Measurements from ENCODE around the gene SRSF10. TPM values are rescaled to one million over a fixed set of nuclear protein-coding genes. Genes with fewer than 3 reads are reported as not detected.

Gene SRSF10
- total RNA-seq, 1 donor from 2014 or later = 92.4 TPM

DNA sequence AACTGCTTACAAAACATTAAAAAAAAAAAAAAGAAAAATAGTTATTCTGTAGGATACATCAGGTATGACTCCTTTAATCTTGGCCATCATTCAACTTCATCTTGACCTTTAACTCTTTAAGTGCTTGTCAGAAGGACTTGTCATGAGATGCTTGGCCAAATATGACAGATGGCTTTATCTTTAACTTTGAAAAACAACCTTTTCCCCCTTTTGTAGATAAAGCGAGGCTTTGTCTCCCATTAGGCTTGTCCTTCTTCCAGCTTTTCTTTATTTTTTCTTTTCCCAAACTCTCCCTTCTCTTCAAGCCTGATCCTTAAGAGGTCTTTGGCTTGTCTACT lies 2.3 kb downstream of the SRSF10 start:
- Mint-ChIP-seq H3K27ac (ENCODE audit: unreplicated experiment) (peak overlapping the region; percentile 16), H3K27me3 (ENCODE audit: low read depth, unreplicated experiment) (no peaks in the 10 kb centered on the region), H3K4me3 (ENCODE audit: unreplicated experiment) (peak overlapping the region; percentile 93), H3K36me3 (ENCODE audit: low read depth, unreplicated experiment) (peaks cover 2% of the 10 kb centered on the region), H3K4me1 (ENCODE audit: low read depth, unreplicated experiment) (peaks cover 26% of the 10 kb centered on the region), H3K9me3 (ENCODE audit: unreplicated experiment) (no peaks in the 10 kb centered on the region)
- Histone ChIP-seq H3K27me3 (ENCODE audit: insufficient read depth, low read length) (no peaks in the 10 kb centered on the region), H3K4me2 (ENCODE audit: low read length) (peak overlapping the region; percentile 94), H3K79me2 (ENCODE audit: insufficient read depth, low read length) (peaks cover 75% of the 10 kb centered on the region), H3K4me1 (ENCODE audit: insufficient read depth, low read length) (peaks cover 27% of the 10 kb centered on the region), H3K9me3 (ENCODE audit: insufficient read depth, low read depth, low read length) (no peaks in the 10 kb centered on the region), H3K27ac (ENCODE audit: low read depth, low read length) (no peak overlapping the region), H4K20me1 (ENCODE audit: insufficient read depth, low read length) (peaks cover 68% of the 10 kb centered on the region), H3K9ac (ENCODE audit: low read length) (peak overlapping the region; percentile 99), H3K4me3 (ENCODE audit: insufficient read depth, low read depth, low read length) (peak overlapping the region; percentile 95), H2AFZ (ENCODE audit: low read depth, low read length) (no peak overlapping the region), H3K36me3 (ENCODE audit: insufficient read depth, low read length) (peaks cover 23% of the 10 kb centered on the region)
- no peak for TF ChIP-seq EZH2 (IDR thresholded peaks at IDR 0.05; ENCODE audit: insufficient read depth, low read length)
- TF ChIP-seq, protein P1, sequence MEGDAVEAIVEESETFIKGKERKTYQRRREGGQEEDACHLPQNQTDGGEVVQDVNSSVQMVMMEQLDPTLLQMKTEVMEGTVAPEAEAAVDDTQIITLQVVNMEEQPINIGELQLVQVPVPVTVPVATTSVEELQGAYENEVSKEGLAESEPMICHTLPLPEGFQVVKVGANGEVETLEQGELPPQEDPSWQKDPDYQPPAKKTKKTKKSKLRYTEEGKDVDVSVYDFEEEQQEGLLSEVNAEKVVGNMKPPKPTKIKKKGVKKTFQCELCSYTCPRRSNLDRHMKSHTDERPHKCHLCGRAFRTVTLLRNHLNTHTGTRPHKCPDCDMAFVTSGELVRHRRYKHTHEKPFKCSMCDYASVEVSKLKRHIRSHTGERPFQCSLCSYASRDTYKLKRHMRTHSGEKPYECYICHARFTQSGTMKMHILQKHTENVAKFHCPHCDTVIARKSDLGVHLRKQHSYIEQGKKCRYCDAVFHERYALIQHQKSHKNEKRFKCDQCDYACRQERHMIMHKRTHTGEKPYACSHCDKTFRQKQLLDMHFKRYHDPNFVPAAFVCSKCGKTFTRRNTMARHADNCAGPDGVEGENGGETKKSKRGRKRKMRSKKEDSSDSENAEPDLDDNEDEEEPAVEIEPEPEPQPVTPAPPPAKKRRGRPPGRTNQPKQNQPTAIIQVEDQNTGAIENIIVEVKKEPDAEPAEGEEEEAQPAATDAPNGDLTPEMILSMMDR (IDR thresholded peaks at IDR 0.05; ENCODE audit: insufficient read depth, low read depth, low read length) = no peak
- DNase-seq (ENCODE audit: low read depth) = no peak
- FAIRE-seq = no peak

DNA sequence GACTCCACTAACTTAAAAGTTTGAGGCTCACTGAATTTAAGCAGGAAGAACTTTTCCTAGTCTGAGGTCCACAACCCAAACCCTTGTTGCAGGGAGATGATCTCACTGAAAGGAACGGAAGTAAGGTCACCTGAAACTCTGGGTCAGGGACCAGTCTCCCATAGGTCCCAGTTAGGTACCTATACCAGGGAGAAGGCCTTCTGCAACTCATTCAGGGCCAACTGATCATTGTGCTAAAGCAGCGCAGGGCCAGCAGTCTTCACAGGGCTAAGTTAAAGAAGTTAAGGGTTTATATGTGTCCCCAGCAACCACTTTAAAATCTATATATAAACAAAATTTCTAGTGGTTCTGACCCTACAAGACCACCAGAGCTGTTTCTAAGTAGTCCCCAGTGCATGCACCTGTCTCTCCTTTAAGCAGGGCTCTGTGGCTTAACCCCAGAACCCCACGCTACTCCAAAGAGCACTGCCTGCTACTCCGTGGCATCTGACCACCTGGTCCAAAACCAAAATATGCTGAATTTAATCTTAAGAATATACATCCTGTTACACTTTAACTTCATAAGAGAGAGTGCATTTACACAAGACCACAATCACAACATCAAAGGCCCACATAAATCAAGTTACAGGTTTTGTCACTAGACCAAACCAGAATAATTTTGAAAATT lies 2.8 kb downstream of the SRSF10 start:
- Histone ChIP-seq H3K27me3 (ENCODE audit: insufficient read depth, low read length) (no peaks in the 10 kb centered on the region), H3K79me2 (ENCODE audit: insufficient read depth, low read length) (peaks cover 80% of the 10 kb centered on the region), H2AFZ (ENCODE audit: low read depth, low read length) (no peak overlapping the region), H3K27ac (ENCODE audit: low read depth, low read length) (no peak overlapping the region), H3K4me3 (ENCODE audit: insufficient read depth, low read depth, low read length) (peak overlapping the region; percentile 7), H3K4me2 (ENCODE audit: low read length) (peak overlapping the region; percentile 94), H3K9ac (ENCODE audit: low read length) (peak overlapping the region; percentile 33), H4K20me1 (ENCODE audit: insufficient read depth, low read length) (peaks cover 72% of the 10 kb centered on the region), H3K36me3 (ENCODE audit: insufficient read depth, low read length) (peaks cover 23% of the 10 kb centered on the region), H3K9me3 (ENCODE audit: insufficient read depth, low read depth, low read length) (no peaks in the 10 kb centered on the region), H3K4me1 (ENCODE audit: insufficient read depth, low read length) (peaks cover 27% of the 10 kb centered on the region)
- Mint-ChIP-seq H3K9me3 (ENCODE audit: unreplicated experiment) (no peaks in the 10 kb centered on the region), H3K36me3 (ENCODE audit: low read depth, unreplicated experiment) (peaks cover 2% of the 10 kb centered on the region), H3K27me3 (ENCODE audit: low read depth, unreplicated experiment) (no peaks in the 10 kb centered on the region), H3K4me3 (ENCODE audit: unreplicated experiment) (peak overlapping the region; percentile 50), H3K27ac (ENCODE audit: unreplicated experiment) (no peak overlapping the region), H3K4me1 (ENCODE audit: low read depth, unreplicated experiment) (peaks cover 26% of the 10 kb centered on the region)
- DNase-seq (ENCODE audit: low read depth) (no peak), FAIRE-seq (no peak)
- TF ChIP-seq EZH2 (IDR thresholded peaks at IDR 0.05; ENCODE audit: insufficient read depth, low read length) = no peak
- TF ChIP-seq, protein P1 (IDR thresholded peaks at IDR 0.05; ENCODE audit: insufficient read depth, low read depth, low read length) = no peak

DNA sequence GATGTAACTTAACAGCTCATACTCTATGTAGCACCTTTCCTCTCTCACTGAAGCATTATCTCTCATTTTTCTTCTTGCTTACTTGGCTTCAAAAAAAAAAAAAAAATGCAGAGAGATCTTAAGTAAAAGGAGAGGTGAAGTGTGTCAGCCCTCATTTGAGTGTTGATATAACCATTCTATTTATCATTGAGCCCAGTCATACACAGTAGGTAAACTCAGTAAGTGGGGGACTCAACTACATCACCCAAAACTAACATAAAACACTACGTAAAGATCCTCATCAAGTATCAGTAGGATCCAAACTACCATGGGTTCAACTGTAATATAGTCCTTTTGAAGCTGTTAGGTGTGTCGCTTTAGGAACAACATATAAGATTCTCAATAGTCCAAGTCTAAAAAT lies 12.3 kb downstream of the SRSF10 start:
- Histone ChIP-seq H3K9ac (ENCODE audit: low read length) (no peak overlapping the region), H3K36me3 (ENCODE audit: insufficient read depth, low read length) (peaks cover 55% of the 10 kb centered on the region), H3K27me3 (ENCODE audit: insufficient read depth, low read length) (no peaks in the 10 kb centered on the region), H4K20me1 (ENCODE audit: insufficient read depth, low read length) (peaks cover 39% of the 10 kb centered on the region), H3K4me2 (ENCODE audit: low read length) (no peak overlapping the region), H3K4me3 (ENCODE audit: insufficient read depth, low read depth, low read length) (no peak overlapping the region), H2AFZ (ENCODE audit: low read depth, low read length) (no peak overlapping the region), H3K27ac (ENCODE audit: low read depth, low read length) (no peak overlapping the region), H3K4me1 (ENCODE audit: insufficient read depth, low read length) (no peaks in the 10 kb centered on the region), H3K79me2 (ENCODE audit: insufficient read depth, low read length) (peaks cover 63% of the 10 kb centered on the region), H3K9me3 (ENCODE audit: insufficient read depth, low read depth, low read length) (no peaks in the 10 kb centered on the region)
- FAIRE-seq = no peak
- peaks cover 4% of the 10 kb centered on the region for H3K36me3 Mint-ChIP-seq (ENCODE audit: low read depth, unreplicated experiment)
- no peak for DNase-seq (ENCODE audit: low read depth)
- H3K27ac Mint-ChIP-seq (ENCODE audit: unreplicated experiment) = no peak overlapping the region
- no peaks in the 10 kb centered on the region for H3K27me3 Mint-ChIP-seq (ENCODE audit: low read depth, unreplicated experiment)
- no peak overlapping the region for H3K4me3 Mint-ChIP-seq (ENCODE audit: unreplicated experiment)
- peaks cover 11% of the 10 kb centered on the region for H3K4me1 Mint-ChIP-seq (ENCODE audit: low read depth, unreplicated experiment)
- H3K9me3 Mint-ChIP-seq (ENCODE audit: unreplicated experiment) = no peaks in the 10 kb centered on the region
- TF ChIP-seq, protein P1 (IDR thresholded peaks at IDR 0.05; ENCODE audit: insufficient read depth, low read depth, low read length) = no peak
- no peak for TF ChIP-seq EZH2 (IDR thresholded peaks at IDR 0.05; ENCODE audit: insufficient read depth, low read length)
